Activated T-helper 1 cell treated with anti-CD3 and anti-CD28 coated beads, Interleukin-12 subunit alpha, Interleukin-12 subunit beta, Interleukin-2, Interleukin-4 antibody, amounts not matched to agents 30 ng/mL and 10 ng/mL and 1 ng/mL, durations not matched to agents 14 hours and 24 hours and 36 hours (primary cell): ENCODE results near the gene IFIT5. TPM values are rescaled to one million over a fixed set of nuclear protein-coding genes. Genes with fewer than 3 reads are reported as not detected.

ENCODE experiments used
- DNase-seq: peaks from one replicate; pipeline ENCODE4 v3.0.0; 2021; ENCODE audit warnings: low spot score
- H3K27ac Mint-ChIP-seq: one replicate; pipeline ENCODE4 v1.8.0; 2021; ENCODE audit warnings: mild to moderate bottlenecking, mixed read lengths
- H3K27me3 Mint-ChIP-seq: one replicate; pipeline ENCODE4 v1.8.0; 2022; ENCODE audit warnings: mild to moderate bottlenecking, moderate library complexity, mixed read lengths; ENCODE audit not compliant: insufficient read depth
- H3K36me3 Mint-ChIP-seq: one replicate; pipeline ENCODE4 v1.8.0; 2021; ENCODE audit warnings: low read depth, mixed read lengths
- H3K4me1 Mint-ChIP-seq: one replicate; pipeline ENCODE4 v1.8.0; 2021; ENCODE audit warnings: low read depth, mixed read lengths
- H3K4me3 Mint-ChIP-seq: one replicate; pipeline ENCODE4 v1.8.0; 2021; ENCODE audit warnings: mild to moderate bottlenecking, moderate library complexity, mixed read lengths
- H3K9me3 Mint-ChIP-seq: one replicate; pipeline ENCODE4 v1.8.0; 2021; ENCODE audit warnings: mixed read lengths
- intact Hi-C: fragments of 100-400 bp; cut with micrococcal nuclease; formaldehyde crosslinking; loops from one replicate; pipeline ENCODE4 v1.15.1; 2024
- total RNA-seq: library from RNA; stranded (reverse); gene quantifications from 2 replicates; pipeline ENCODE4 v1.2.3, GENCODE V29; 2022

IFIT5 gene
- total RNA-seq, 1 donor from 2014 or later = 8.7 TPM

- H3K27me3 Mint-ChIP-seq = peaks cover 18% of the 10 kb centered on the region
- no peaks in the 10 kb centered on the region for H3K36me3 Mint-ChIP-seq
- H3K27ac Mint-ChIP-seq = no peak overlapping the region
- H3K9me3 Mint-ChIP-seq = no peaks in the 10 kb centered on the region
- H3K4me1 Mint-ChIP-seq = no peaks in the 10 kb centered on the region
- no peak for DNase-seq
- intact Hi-C loops = no loop called here
- no peak overlapping the region for H3K4me3 Mint-ChIP-seq
Measured at GRCh38 chr10:89458291-89458690, 43.9 kb downstream of the IFIT5 start.

- Mint-ChIP-seq H3K36me3 (no peaks in the 10 kb centered on the region), H3K4me1 (no peaks in the 10 kb centered on the region), H3K4me3 (no peak overlapping the region), H3K27ac (no peak overlapping the region), H3K27me3 (peaks cover 18% of the 10 kb centered on the region), H3K9me3 (no peaks in the 10 kb centered on the region)
- intact Hi-C loops = no loop called here
- DNase-seq = no peak
Measured at GRCh38 chr10:89458784-89459183, 44.4 kb downstream of the IFIT5 start.

- H3K27me3 Mint-ChIP-seq = peaks cover 12% of the 10 kb centered on the region
- no peak for DNase-seq
- H3K36me3 Mint-ChIP-seq = no peaks in the 10 kb centered on the region
- no peak overlapping the region for H3K4me3 Mint-ChIP-seq
- intact Hi-C loops = no loop called here
- no peaks in the 10 kb centered on the region for H3K9me3 Mint-ChIP-seq
- no peak overlapping the region for H3K27ac Mint-ChIP-seq
- no peaks in the 10 kb centered on the region for H3K4me1 Mint-ChIP-seq
Measured at GRCh38 chr10:89463846-89464537, 49.6 kb downstream of the IFIT5 start.

- H3K4me1 Mint-ChIP-seq = peaks cover under 1% of the 10 kb centered on the region
- DNase-seq = no peak
- H3K36me3 Mint-ChIP-seq = no peaks in the 10 kb centered on the region
- H3K9me3 Mint-ChIP-seq = no peaks in the 10 kb centered on the region
- no peak overlapping the region for H3K4me3 Mint-ChIP-seq
- peaks cover 15% of the 10 kb centered on the region for H3K27me3 Mint-ChIP-seq
- intact Hi-C loops = no loop called here
- no peak overlapping the region for H3K27ac Mint-ChIP-seq
Measured at GRCh38 chr10:89465196-89465595, 50.8 kb downstream of the IFIT5 start.

- Mint-ChIP-seq H3K4me3 (no peak overlapping the region), H3K36me3 (no peaks in the 10 kb centered on the region), H3K4me1 (peaks cover 12% of the 10 kb centered on the region), H3K9me3 (no peaks in the 10 kb centered on the region), H3K27me3 (peaks cover 18% of the 10 kb centered on the region), H3K27ac (no peak overlapping the region)
- DNase-seq = no peak
- intact Hi-C loops = no loop called here
Measured at GRCh38 chr10:89466599-89467035, 52.2 kb downstream of the IFIT5 start.

GRCh38 chr10:89468191-89468965, 54.0 kb downstream of the IFIT5 start:
- no peaks in the 10 kb centered on the region for H3K36me3 Mint-ChIP-seq
- H3K27me3 Mint-ChIP-seq = peaks cover 13% of the 10 kb centered on the region
- no peak for DNase-seq
- intact Hi-C loops = no loop called here
- H3K9me3 Mint-ChIP-seq = no peaks in the 10 kb centered on the region
- peaks cover 12% of the 10 kb centered on the region for H3K4me1 Mint-ChIP-seq
- H3K4me3 Mint-ChIP-seq = no peak overlapping the region
- no peak overlapping the region for H3K27ac Mint-ChIP-seq

GRCh38 chr10:89469517-89469916, 55.1 kb downstream of the IFIT5 start:
- no peaks in the 10 kb centered on the region for H3K36me3 Mint-ChIP-seq
- H3K4me3 Mint-ChIP-seq = no peak overlapping the region
- H3K9me3 Mint-ChIP-seq = no peaks in the 10 kb centered on the region
- intact Hi-C loops = no loop called here
- peaks cover 13% of the 10 kb centered on the region for H3K27me3 Mint-ChIP-seq
- no peak overlapping the region for H3K27ac Mint-ChIP-seq
- no peak for DNase-seq
- peaks cover 12% of the 10 kb centered on the region for H3K4me1 Mint-ChIP-seq

Other genes with a start within 250 kb of the IFIT5 start
- gene CH25H, start 207.3 kb upstream of the IFIT5 start, total RNA-seq = not detected in 2 replicates
- 5.3 and 6.2 TPM in 2 replicates for gene LIPA, start 162.8 kb upstream of the IFIT5 start, total RNA-seq
- gene IFIT2, start 112.5 kb upstream of the IFIT5 start, total RNA-seq = 0.34 and 0.47 TPM in 2 replicates
- 0.83 and 0.91 TPM in 2 replicates for gene IFIT3, start 86.6 kb upstream of the IFIT5 start, total RNA-seq
- gene IFIT1B, start 36.5 kb upstream of the IFIT5 start, total RNA-seq = not detected in 2 replicates
- gene IFIT1, start 21.9 kb upstream of the IFIT5 start, total RNA-seq = 0.39 and 0.59 TPM in 2 replicates
- gene SLC16A12, start 121.0 kb downstream of the IFIT5 start, total RNA-seq = not detected in 2 replicates
- gene PANK1, start 230.7 kb downstream of the IFIT5 start, total RNA-seq = 3.2 and 4.8 TPM in 2 replicates